Activated T-helper 2 cell treated with anti-CD3 and anti-CD28 coated beads, Interferon-gamma antibody, Interleukin-2, Interleukin-4, amounts not matched to agents 10 μg/mL and 5 μg/mL and 100 μg/mL, durations not matched to agents 14 hours and 24 hours and 36 hours (primary cell): ENCODE measurements around the gene KBTBD13. TPM values are rescaled to one million over a fixed set of nuclear protein-coding genes. Genes with fewer than 3 reads are reported as not detected.
"Not testable (repeated sequence)": the region's sequence is repeated elsewhere in the genome, so short reads cannot be mapped to it uniquely, and the experiment has no call there.

Source experiments
- DNase-seq: peaks from one replicate; pipeline ENCODE4 v3.0.0; 2021; ENCODE audit warnings: low spot score
- H3K27ac Mint-ChIP-seq: one replicate; pipeline ENCODE4 v1.8.0; 2021; ENCODE audit warnings: mixed read lengths
- H3K27me3 Mint-ChIP-seq: one replicate; pipeline ENCODE4 v1.8.0; 2021; ENCODE audit warnings: low read depth, mixed read lengths
- H3K36me3 Mint-ChIP-seq: one replicate; pipeline ENCODE4 v1.8.0; 2021; ENCODE audit warnings: low read depth, mixed read lengths
- H3K4me1 Mint-ChIP-seq: one replicate; pipeline ENCODE4 v1.8.0; 2021; ENCODE audit warnings: low read depth, mixed read lengths
- H3K4me3 Mint-ChIP-seq: one replicate; pipeline ENCODE4 v1.8.0; 2021; ENCODE audit warnings: low read depth, mild to moderate bottlenecking, moderate library complexity, mixed read lengths
- H3K9me3 Mint-ChIP-seq: one replicate; pipeline ENCODE4 v1.8.0; 2021; ENCODE audit warnings: mixed read lengths
- intact Hi-C: fragments of 100-400 bp; cut with micrococcal nuclease; formaldehyde crosslinking; loops from one replicate; pipeline ENCODE4 v1.15.1; 2023
- total RNA-seq: library from RNA; stranded (reverse); gene quantifications from 2 replicates; pipeline ENCODE4 v1.2.3, GENCODE V29; 2022

The KBTBD13 gene
- total RNA-seq, 1 donor from 2014 or later = not detected

DNA sequence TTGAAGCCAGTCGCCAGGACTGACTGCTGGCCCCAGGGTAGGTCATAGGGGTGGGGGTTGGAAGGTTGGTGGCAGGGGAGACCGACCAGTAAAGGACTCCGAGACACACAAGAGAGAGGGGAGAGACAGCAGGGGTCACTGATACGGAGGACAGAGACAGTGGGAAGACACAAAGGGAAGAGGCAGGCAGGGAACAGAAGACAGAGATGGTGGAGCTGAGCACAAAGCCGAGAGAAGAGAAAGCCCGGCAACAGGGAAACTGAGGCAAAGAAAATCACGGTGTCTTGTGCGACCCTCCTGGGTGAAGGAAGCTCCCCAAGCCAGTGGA lies 9.3 kb upstream of the KBTBD13 start:
- Mint-ChIP-seq H3K36me3 (no peaks in the 10 kb centered on the region), H3K27me3 (peaks cover 53% of the 10 kb centered on the region), H3K9me3 (no peaks in the 10 kb centered on the region), H3K4me3 (no peak overlapping the region), H3K27ac (no peak overlapping the region), H3K4me1 (peaks cover 2% of the 10 kb centered on the region)
- intact Hi-C loops = no loop called here
- no peak for DNase-seq

DNA sequence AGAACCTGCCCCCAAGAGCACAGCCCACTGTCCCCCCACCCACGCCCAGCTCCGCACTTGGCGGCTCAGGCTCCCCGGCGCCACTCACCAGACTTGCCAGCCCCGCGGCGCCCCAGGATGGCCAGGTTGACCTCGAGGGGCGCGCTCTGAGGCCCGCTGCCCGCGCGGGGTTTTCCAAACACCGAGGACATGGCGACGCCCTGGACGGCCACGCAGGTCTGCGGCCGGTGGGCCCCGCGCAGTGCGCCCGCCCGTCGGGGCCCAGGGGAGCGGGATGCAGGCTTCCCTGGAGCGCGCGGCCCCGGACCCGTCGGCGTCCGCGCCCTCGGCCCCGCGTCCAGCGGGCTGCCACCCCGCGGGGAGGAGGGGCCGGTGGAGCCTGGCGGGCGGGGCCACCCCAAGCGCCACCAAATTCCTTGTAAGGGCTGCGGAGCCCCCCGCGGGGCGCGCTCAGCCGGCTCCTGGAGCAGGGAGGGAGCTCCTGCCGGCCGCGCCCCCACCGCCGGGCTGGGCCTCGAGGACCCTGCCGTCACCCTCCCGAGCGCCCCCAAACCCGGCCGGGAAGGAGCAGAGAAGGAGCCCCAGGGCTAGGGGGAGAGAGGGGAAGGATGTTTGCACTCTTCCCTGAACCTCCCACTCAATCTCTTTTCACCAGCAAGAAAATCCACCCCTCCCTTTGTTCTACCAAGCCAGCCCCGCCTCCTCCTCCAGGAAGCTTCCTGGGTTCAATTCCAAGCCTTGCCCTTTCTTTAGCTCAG lies 8.7 kb upstream of the KBTBD13 start, which contains the start of gene RASL12:
Gene RASL12, minus strand, starts transcription at position 347 of the 758 bp plus-strand sequence. Its CDS starts 156 bp downstream, at position 191.
- no peaks in the 10 kb centered on the region for H3K9me3 Mint-ChIP-seq
- no peak for DNase-seq
- H3K4me3 Mint-ChIP-seq = no peak within 1 kb of the TSS
- H3K27ac Mint-ChIP-seq = no peak within 1 kb of the TSS
- intact Hi-C loops = no loop called here
- peaks cover 53% of the 10 kb centered on the region for H3K27me3 Mint-ChIP-seq
- no peaks in the 10 kb centered on the region for H3K36me3 Mint-ChIP-seq
- peaks cover 2% of the 10 kb centered on the region for H3K4me1 Mint-ChIP-seq

GRCh38 chr15:65068403-65068788 lies 8.2 kb upstream of the KBTBD13 start:
- Mint-ChIP-seq H3K4me3 (no peak overlapping the region), H3K9me3 (no peaks in the 10 kb centered on the region), H3K27ac (no peak overlapping the region), H3K4me1 (peaks cover 2% of the 10 kb centered on the region), H3K27me3 (peaks cover 51% of the 10 kb centered on the region), H3K36me3 (no peaks in the 10 kb centered on the region)
- no peak for DNase-seq
- intact Hi-C loops = no loop called here

DNA sequence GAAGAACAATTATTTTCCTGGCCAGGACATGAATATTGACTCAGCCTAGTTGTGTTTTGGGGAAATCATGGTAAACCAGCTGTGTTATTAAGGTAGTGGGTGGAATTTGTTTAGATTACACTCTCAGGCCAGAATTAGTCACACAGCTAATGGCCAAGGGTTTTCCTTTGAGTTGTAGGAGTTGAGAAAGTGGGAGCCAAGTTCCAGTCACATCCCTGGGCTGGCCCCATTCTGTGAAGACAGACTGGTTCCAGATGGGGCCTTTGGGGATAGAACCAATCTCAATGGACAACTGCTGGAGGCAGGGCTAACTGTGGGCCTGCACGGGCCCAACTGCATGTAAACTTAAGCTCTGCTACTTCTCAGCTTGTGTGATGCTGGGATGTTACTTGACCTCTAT lies 7.4 kb upstream of the KBTBD13 start:
- H3K4me1 Mint-ChIP-seq = peaks cover 2% of the 10 kb centered on the region
- H3K9me3 Mint-ChIP-seq = no peaks in the 10 kb centered on the region
- H3K4me3 Mint-ChIP-seq = no peak overlapping the region
- H3K36me3 Mint-ChIP-seq = no peaks in the 10 kb centered on the region
- intact Hi-C loops = no loop called here
- no peak for DNase-seq
- H3K27ac Mint-ChIP-seq = no peak overlapping the region
- peaks cover 45% of the 10 kb centered on the region for H3K27me3 Mint-ChIP-seq

- intact Hi-C loops = no loop called here
- Mint-ChIP-seq H3K9me3 (no peaks in the 10 kb centered on the region), H3K4me1 (peaks cover 2% of the 10 kb centered on the region), H3K36me3 (no peaks in the 10 kb centered on the region), H3K4me3 (no peak overlapping the region), H3K27me3 (peaks cover 44% of the 10 kb centered on the region), H3K27ac (no peak overlapping the region)
- no peak for DNase-seq
Measured at GRCh38 chr15:65069779-65070546, 6.6 kb upstream of the KBTBD13 start.

DNA sequence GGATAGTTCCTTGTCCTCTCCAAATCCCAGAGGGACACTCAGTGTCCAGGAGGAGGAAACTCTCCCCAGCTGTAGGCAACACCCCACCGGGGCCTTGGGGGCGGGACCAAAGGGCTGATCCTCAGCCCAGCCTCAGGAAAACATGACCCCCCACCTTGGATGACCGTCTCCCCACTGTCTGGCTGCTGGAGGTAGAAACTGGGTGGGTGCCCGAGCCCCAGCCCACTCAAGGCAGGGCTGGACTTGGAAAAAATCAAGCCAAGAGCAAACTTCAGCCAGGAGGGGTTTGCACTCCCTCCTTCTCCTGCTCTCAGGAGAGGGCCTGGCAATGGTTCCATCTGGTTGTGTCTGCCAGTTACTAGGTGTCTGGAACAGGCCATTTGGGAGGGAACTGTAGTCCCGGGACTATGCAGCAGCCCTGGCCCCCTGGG lies 5.2 kb upstream of the KBTBD13 start:
- no peak overlapping the region for H3K27ac Mint-ChIP-seq
- no peak overlapping the region for H3K4me3 Mint-ChIP-seq
- no peak for DNase-seq
- peaks cover 2% of the 10 kb centered on the region for H3K4me1 Mint-ChIP-seq
- H3K27me3 Mint-ChIP-seq = peaks cover 30% of the 10 kb centered on the region
- intact Hi-C loops = no loop called here
- no peaks in the 10 kb centered on the region for H3K36me3 Mint-ChIP-seq
- H3K9me3 Mint-ChIP-seq = no peaks in the 10 kb centered on the region

DNA sequence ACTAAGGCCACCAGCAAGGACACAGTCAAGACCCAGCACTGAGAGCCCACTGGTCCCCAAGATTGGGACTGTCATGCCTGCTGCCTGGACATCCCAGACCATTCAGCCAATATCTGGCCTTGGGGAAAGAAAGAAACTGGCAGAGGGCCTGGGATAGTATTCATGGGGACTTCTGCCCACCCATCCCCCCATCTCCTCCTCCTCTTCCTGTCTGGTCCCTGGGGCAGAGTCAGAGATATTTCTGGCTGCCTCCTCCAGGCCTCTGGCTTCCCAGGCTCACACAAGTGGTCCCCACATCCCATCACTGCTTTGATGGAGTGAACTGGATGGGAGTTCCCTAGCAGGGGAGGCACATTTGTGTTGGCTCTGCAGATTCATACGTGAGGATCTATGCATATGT lies 4.5 kb upstream of the KBTBD13 start:
- no peaks in the 10 kb centered on the region for H3K36me3 Mint-ChIP-seq
- no peak overlapping the region for H3K4me3 Mint-ChIP-seq
- DNase-seq = no peak
- H3K27ac Mint-ChIP-seq = no peak overlapping the region
- intact Hi-C loops = no loop called here
- H3K4me1 Mint-ChIP-seq = peaks cover 2% of the 10 kb centered on the region
- H3K27me3 Mint-ChIP-seq = peaks cover 24% of the 10 kb centered on the region
- no peaks in the 10 kb centered on the region for H3K9me3 Mint-ChIP-seq

GRCh38 chr15:65072617-65073016 lies 3.9 kb upstream of the KBTBD13 start:
- DNase-seq = no peak
- Mint-ChIP-seq H3K4me1 (no peaks in the 10 kb centered on the region), H3K36me3 (no peaks in the 10 kb centered on the region), H3K27ac (no peak overlapping the region), H3K27me3 (peaks cover 21% of the 10 kb centered on the region), H3K4me3 (no peak overlapping the region), H3K9me3 (no peaks in the 10 kb centered on the region)
- intact Hi-C loops = no loop called here

GRCh38 chr15:65074946-65075345 lies 1.6 kb upstream of the KBTBD13 start:
- H3K4me3 Mint-ChIP-seq, H3K27ac Mint-ChIP-seq, intact Hi-C loops, DNase-seq, H3K4me1 Mint-ChIP-seq, H3K9me3 Mint-ChIP-seq, H3K36me3 Mint-ChIP-seq: not testable (repeated sequence)
- peaks cover 16% of the 10 kb centered on the region for H3K27me3 Mint-ChIP-seq

GRCh38 chr15:65075607-65076395 lies 745 bp upstream of the KBTBD13 start:
- intact Hi-C loops, H3K9me3 Mint-ChIP-seq, H3K36me3 Mint-ChIP-seq, DNase-seq, H3K27ac Mint-ChIP-seq, H3K4me1 Mint-ChIP-seq, H3K4me3 Mint-ChIP-seq: not testable (repeated sequence)
- H3K27me3 Mint-ChIP-seq = peaks cover 16% of the 10 kb centered on the region

DNA sequence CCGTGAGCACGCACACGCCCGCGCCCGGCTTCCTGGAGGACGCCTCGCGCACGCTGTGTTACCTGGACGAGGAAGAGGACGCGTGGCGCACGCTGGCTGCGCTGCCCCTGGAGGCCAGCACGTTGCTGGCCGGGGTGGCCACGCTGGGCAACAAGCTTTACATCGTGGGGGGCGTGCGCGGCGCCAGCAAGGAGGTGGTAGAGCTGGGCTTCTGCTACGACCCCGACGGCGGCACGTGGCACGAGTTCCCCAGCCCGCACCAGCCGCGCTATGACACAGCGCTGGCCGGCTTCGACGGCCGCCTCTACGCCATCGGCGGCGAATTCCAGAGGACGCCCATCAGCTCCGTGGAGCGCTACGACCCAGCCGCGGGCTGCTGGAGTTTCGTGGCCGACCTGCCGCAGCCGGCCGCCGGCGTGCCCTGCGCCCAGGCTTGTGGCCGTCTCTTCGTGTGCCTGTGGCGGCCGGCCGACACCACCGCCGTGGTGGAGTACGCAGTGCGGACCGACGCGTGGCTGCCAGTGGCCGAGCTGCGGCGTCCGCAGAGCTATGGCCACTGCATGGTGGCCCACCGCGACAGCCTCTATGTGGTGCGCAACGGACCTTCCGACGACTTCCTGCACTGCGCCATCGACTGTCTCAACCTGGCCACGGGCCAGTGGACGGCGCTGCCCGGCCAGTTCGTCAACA lies 890 bp downstream of the KBTBD13 start:
- Mint-ChIP-seq H3K27ac (no peak overlapping the region), H3K27me3 (peaks cover 21% of the 10 kb centered on the region)

DNA sequence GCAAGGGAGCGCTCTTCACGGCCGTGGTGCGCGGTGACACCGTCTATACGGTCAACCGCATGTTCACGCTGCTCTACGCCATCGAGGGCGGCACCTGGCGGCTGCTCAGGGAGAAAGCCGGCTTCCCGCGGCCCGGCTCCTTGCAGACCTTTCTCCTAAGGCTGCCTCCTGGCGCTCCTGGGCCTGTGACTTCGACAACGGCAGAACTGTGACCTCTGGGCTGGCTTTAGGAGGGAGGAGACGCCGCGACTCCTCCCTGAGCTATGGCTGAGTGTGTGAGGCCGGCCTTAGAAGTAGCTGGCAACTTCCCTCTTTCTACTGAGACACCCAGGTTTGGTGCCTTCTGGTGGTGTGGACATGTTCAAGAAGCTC lies 1.4 kb downstream of the KBTBD13 start:
- Mint-ChIP-seq H3K4me1 (peaks cover 12% of the 10 kb centered on the region), H3K4me3 (no peak overlapping the region), H3K36me3 (no peaks in the 10 kb centered on the region), H3K27me3 (peaks cover 27% of the 10 kb centered on the region), H3K9me3 (no peaks in the 10 kb centered on the region), H3K27ac (no peak overlapping the region)
- intact Hi-C loops = loop anchor here (1.0 to 2.0 kb wide), 2 partner anchors 24 to 45 kb away; no protein-coding TSS in a partner anchor
- DNase-seq = peak; percentile 34

More for the DNA sequence above, 890 bp downstream of the KBTBD13 start:
- no peak overlapping the region for H3K4me3 Mint-ChIP-seq
- intact Hi-C loops = no loop called here
- H3K4me1 Mint-ChIP-seq = peaks cover 7% of the 10 kb centered on the region
- no peak for DNase-seq
- no peaks in the 10 kb centered on the region for H3K9me3 Mint-ChIP-seq
- H3K36me3 Mint-ChIP-seq = no peaks in the 10 kb centered on the region
